BJ (cell line): Measurements from ENCODE around the gene SERPINA6. TPM values are rescaled to one million over a fixed set of nuclear protein-coding genes. Genes with fewer than 3 reads are reported as not detected.

ENCODE experiments used
- CTCF ChIA-PET: fragments of 350-600 bp; formaldehyde crosslinking; extraction: SDS; loops from one replicate; lab custom pipeline; 2021; ENCODE audit warnings: antibody characterized with exemption, inconsistent platforms; lab: Yijun Ruan, JAX
- POLR2A ChIA-PET: fragments of 300-600 bp; sonication (Branson Sonifier 250); formaldehyde crosslinking; extraction: SDS; loops from one replicate; lab custom pipeline; 2021; ENCODE audit warnings: antibody characterized with exemption; lab: Charles Lee
- DNase-seq: peaks from one replicate; pipeline ENCODE4 v3.0.0-alpha.2; 2011; ENCODE audit warnings: low read depth
- H3K27me3 ChIP-seq: 2 replicates; pipeline ENCODE4 v1.6.0; 2011; ENCODE audit warnings: low read length; ENCODE audit not compliant: control insufficient read depth, insufficient read depth
- H3K36me3 ChIP-seq: 2 replicates; pipeline ENCODE4 v1.5.1; 2011; ENCODE audit warnings: low read length; ENCODE audit not compliant: control insufficient read depth, insufficient read depth
- H3K4me3 ChIP-seq: 2 replicates; pipeline ENCODE4 v1.5.1; 2011; ENCODE audit warnings: low read depth, mild to moderate bottlenecking, control low read depth, low read length
- polyA plus RNA-seq: library from polyadenylated mRNA; depleted of rRNA; stranded (reverse); fragments of >200 nt; gene quantifications from 2 replicates; pipeline ENCODE4 v1.2.3, GENCODE V29; 2011
- TF ChIP-seq, protein P1 (sequence below): IDR thresholded peaks from 2 replicates; pipeline ENCODE4 v1.5.1; 2011; ENCODE audit warnings: low read depth, mild to moderate bottlenecking, control low read depth, inconsistent platforms, low read length, moderate library complexity; ENCODE audit not compliant: insufficient read depth

The SERPINA6 gene
- polyA plus RNA-seq, 1 experiment = not detected

DNA sequence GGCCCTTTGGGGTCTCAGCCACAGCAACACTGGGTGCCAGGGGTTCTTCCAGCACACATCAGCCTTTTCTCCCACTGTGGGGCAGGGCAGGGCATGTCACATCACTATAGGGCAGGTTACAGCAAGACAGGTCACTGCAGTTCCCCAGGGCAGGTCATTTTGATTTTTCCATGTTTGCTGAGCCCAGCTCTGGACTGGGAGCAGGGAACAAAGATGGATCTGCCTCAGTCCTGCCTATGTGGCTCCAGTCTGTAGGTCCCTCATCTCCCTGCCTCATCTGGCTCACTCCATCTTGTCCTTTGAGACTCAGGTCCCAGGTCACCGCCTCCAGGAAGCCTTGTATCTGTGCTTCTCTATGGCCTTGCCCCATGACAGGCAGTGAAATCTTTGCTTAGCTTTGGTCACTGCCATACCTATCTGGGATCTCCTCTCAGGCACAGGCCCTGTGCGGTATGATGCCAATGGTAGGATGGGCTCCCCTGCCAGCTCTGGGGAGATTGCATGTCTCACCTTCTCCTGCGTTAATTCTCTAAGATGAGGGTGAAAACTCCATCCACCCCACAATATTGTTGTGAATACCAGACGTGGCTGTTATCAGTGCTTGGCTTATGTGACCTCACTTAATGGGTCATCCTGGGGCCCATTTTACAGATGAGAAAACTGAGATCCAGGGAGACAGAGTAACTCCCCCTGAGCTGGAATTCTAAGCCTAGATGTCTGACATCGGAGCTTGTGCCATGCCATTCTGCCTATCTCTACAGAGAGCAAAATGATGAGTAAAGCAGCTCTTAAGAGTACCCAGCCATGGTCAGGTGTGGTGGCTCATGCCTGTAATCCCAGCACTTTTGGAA lies 1.5 kb downstream of the SERPINA6 start:
- Histone ChIP-seq H3K36me3 (no peaks in the 10 kb centered on the region), H3K27me3 (no peaks in the 10 kb centered on the region), H3K4me3 (no peak overlapping the region)
- ChIA-PET CTCF (no interaction called here), POLR2A (no interaction called here)
- TF ChIP-seq, protein P1, sequence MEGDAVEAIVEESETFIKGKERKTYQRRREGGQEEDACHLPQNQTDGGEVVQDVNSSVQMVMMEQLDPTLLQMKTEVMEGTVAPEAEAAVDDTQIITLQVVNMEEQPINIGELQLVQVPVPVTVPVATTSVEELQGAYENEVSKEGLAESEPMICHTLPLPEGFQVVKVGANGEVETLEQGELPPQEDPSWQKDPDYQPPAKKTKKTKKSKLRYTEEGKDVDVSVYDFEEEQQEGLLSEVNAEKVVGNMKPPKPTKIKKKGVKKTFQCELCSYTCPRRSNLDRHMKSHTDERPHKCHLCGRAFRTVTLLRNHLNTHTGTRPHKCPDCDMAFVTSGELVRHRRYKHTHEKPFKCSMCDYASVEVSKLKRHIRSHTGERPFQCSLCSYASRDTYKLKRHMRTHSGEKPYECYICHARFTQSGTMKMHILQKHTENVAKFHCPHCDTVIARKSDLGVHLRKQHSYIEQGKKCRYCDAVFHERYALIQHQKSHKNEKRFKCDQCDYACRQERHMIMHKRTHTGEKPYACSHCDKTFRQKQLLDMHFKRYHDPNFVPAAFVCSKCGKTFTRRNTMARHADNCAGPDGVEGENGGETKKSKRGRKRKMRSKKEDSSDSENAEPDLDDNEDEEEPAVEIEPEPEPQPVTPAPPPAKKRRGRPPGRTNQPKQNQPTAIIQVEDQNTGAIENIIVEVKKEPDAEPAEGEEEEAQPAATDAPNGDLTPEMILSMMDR = no peak
- DNase-seq = no peak

DNA sequence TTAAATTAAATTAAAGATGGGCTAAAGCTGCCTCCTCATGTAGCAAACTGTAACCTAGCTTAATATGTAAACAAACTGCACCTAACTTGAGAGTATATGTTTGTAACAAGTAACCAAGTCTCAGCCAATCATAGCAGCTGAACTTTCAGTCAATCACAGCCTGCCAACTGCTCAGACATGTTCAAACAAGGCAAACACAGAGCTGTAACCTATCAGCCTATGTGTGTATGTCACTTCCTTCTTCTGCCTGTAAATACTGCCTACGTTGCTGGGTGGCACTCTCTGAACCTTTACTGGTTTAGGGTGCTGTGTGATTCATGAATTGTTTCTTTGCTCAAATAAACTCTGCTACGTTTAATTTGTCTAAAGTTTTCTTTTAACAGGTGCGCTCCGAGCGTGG lies 2.9 kb downstream of the SERPINA6 start:
- Histone ChIP-seq H3K27me3 (no peaks in the 10 kb centered on the region), H3K36me3 (no peaks in the 10 kb centered on the region), H3K4me3 (no peak overlapping the region)
- TF ChIP-seq, protein P1 = no peak
- ChIA-PET POLR2A (no interaction called here), CTCF (no interaction called here)
- DNase-seq = no peak

DNA sequence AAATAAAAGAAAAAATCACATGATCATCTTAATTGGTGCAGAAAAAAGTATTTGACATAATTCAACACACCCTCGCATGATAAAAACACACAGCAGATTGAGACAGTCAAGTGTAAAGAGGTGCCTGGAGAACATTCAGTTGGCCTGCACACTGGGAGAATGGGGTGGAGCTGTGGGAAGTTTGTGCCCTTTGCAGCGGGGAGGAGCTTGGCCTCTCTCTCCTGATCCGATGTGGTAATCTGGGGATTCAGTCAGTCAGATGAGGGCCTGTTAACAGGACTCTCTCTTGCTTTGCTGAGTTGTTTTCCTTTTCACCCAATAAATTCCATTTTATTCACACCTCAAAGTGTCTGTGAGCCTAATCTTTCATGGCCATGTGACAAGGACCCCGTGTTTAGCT lies 5.9 kb downstream of the SERPINA6 start:
- TF ChIP-seq, protein P1 = no peak
- no peak for DNase-seq
- CTCF ChIA-PET = interaction anchor here (1.1 kb wide), 1 partner anchor 25 kb away, joined by 3 read pairs; no protein-coding TSS in a partner anchor
- POLR2A ChIA-PET = no interaction called here
- H3K27me3 ChIP-seq = no peaks in the 10 kb centered on the region
- no peak overlapping the region for H3K4me3 ChIP-seq
- no peaks in the 10 kb centered on the region for H3K36me3 ChIP-seq

DNA sequence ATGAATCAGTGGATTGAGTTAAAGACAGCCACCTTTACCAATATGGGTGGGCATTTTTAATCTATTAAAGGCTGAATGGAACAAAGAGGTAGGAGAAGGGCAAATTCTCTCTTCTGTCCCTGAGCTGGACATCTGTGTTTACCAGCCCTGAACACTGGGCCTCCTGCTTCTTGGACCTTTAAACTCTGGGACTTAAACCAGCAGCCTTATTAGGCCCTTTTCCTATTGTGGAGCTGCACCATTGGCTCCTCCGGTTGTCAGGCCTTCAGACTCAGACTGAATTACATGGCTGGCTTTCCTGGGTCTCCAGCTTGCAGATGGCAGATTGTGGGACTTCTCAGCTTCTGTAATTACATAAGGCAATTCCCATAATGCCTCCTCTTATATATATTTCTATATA lies 6.4 kb downstream of the SERPINA6 start:
- TF ChIP-seq, protein P1 = no peak
- no peaks in the 10 kb centered on the region for H3K36me3 ChIP-seq
- ChIA-PET POLR2A (no interaction called here), CTCF (interaction anchor here (1.1 kb wide), 1 partner anchor 25 kb away, joined by 3 read pairs; no protein-coding TSS in a partner anchor)
- no peak overlapping the region for H3K4me3 ChIP-seq
- H3K27me3 ChIP-seq = no peaks in the 10 kb centered on the region
- DNase-seq = no peak

GRCh38 chr14:94314890-94315289 lies 8.2 kb downstream of the SERPINA6 start:
- Histone ChIP-seq H3K36me3 (no peaks in the 10 kb centered on the region), H3K4me3 (no peak overlapping the region), H3K27me3 (no peaks in the 10 kb centered on the region)
- ChIA-PET POLR2A (no interaction called here), CTCF (no interaction called here)
- TF ChIP-seq, protein P1 = no peak
- DNase-seq = no peak
